HepG2 (cell line): ENCODE results near the gene PBX4. TPM values are rescaled to one million over a fixed set of nuclear protein-coding genes. Genes with fewer than 3 reads are reported as not detected.

Experiments used
- CEBPB ChIP-seq: IDR thresholded peaks from 2 replicates; pipeline ENCODE4 v1.6.1; 2011; ENCODE audit warnings: low read depth, low read length, improper control_type of control experiment, borderline replicate concordance
- GLI4 ChIP-seq: sonication (generic); formaldehyde crosslinking; IDR thresholded peaks from 2 replicates; pipeline ENCODE4 v1.5.1; 2020; ENCODE audit warnings: missing genetic modification reagents, mild to moderate bottlenecking, moderate library complexity, borderline replicate concordance
- JUNB ChIP-seq: sonication (generic); formaldehyde crosslinking; IDR thresholded peaks from 2 replicates; pipeline ENCODE4 v1.8.0; 2022; ENCODE audit warnings: missing genetic modification reagents, mild to moderate bottlenecking, borderline replicate concordance
- MAFF ChIP-seq: IDR thresholded peaks from 2 replicates; pipeline ENCODE4 v1.6.1; 2011; ENCODE audit warnings: low read depth, low read length, improper control_type of control experiment
- MIXL1 ChIP-seq: IDR thresholded peaks from 2 replicates; pipeline ENCODE4 v1.6.1; 2016
- PLRG1 ChIP-seq: fragments of 450-650 bp; conservative IDR thresholded peaks from 2 replicates; pipeline ENCODE4 v1.6.1; 2016
- SIN3B ChIP-seq: fragments of 150-350 bp; IDR thresholded peaks from 2 replicates; pipeline ENCODE4 v1.6.1; 2014; ENCODE audit warnings: low read length
- STAG1 ChIP-seq: sonication (generic); formaldehyde crosslinking; IDR thresholded peaks from 2 replicates; pipeline ENCODE4 v1.4.0; 2020; ENCODE audit warnings: missing genetic modification reagents
- ZBTB8A ChIP-seq: sonication (generic); formaldehyde crosslinking; IDR thresholded peaks from 2 replicates; pipeline ENCODE4 v1.4.0; 2020; ENCODE audit warnings: mild to moderate bottlenecking, low read depth, missing genetic modification reagents, borderline replicate concordance
- ZNF30 ChIP-seq: sonication (generic); formaldehyde crosslinking; IDR thresholded peaks from 2 replicates; pipeline ENCODE4 v1.5.0; 2020; ENCODE audit warnings: mild to moderate bottlenecking, missing genetic modification reagents
- ZNF83 ChIP-seq: sonication (generic); formaldehyde crosslinking; IDR thresholded peaks from 2 replicates; pipeline ENCODE4 v1.4.0; 2020; ENCODE audit warnings: missing genetic modification reagents, mild to moderate bottlenecking, borderline replicate concordance
- polyA plus RNA-seq, 8 experiments: library from polyadenylated mRNA; depleted of rRNA in 3 of 8; stranded (reverse) in 7 of 8; unstranded in 1 of 8; fragments of >200 nt; fragmentation: Illumina TruSeq in 4 of 8; extraction: Trizol in 4 of 8; gene quantifications; 2 replicates each; pipeline versions ENCODE4 v1.2.1 to v1.2.3, GENCODE V29; 2011 to 2016; ENCODE audit warnings: low read depth in 4 of 8, missing spikeins in 1 of 8, mixed read lengths in 1 of 8; ENCODE audit not compliant: insufficient read depth in 1 of 8
- total RNA-seq, 5 experiments: library from RNA; depleted of rRNA; stranded (reverse); fragments of >200 nt; fragmentation: Illumina TruSeq; extraction: Trizol; gene quantifications; 2 replicates each; pipeline ENCODE4 v1.2.3, GENCODE V29; 2016; ENCODE audit warnings: low read depth in 1 of 5
- TF ChIP-seq, protein P1 (sequence below): sonication (generic); formaldehyde crosslinking; conservative IDR thresholded peaks from 2 replicates; pipeline ENCODE4 v1.8.0; 2022; ENCODE audit warnings: low read depth, missing genetic modification reagents
- TF ChIP-seq, protein P2 (sequence below): sonication (generic); formaldehyde crosslinking; IDR thresholded peaks from 2 replicates; pipeline ENCODE4 v1.4.0; 2020; ENCODE audit warnings: missing genetic modification reagents
- TF ChIP-seq, protein P3 (sequence below): sonication (generic); formaldehyde crosslinking; IDR thresholded peaks from 2 replicates; pipeline ENCODE4 v1.4.0; 2020; ENCODE audit warnings: missing genetic modification reagents
- TF ChIP-seq, protein P4 (sequence below): IDR thresholded peaks from 2 replicates; pipeline ENCODE4 v1.6.1; 2016
- TF ChIP-seq, protein P5 (sequence below): sonication (generic); formaldehyde crosslinking; conservative IDR thresholded peaks from 2 replicates; pipeline ENCODE4 v1.4.0; 2020; ENCODE audit warnings: missing genetic modification reagents
- TF ChIP-seq, protein P6 (sequence below): sonication (generic); formaldehyde crosslinking; IDR thresholded peaks from 2 replicates; pipeline ENCODE4 v1.4.0; 2020; ENCODE audit warnings: mild to moderate bottlenecking, missing genetic modification reagents
- TF ChIP-seq, protein P7 (sequence below): sonication (generic); formaldehyde crosslinking; IDR thresholded peaks from 2 replicates; pipeline ENCODE4 v1.4.0; 2020; ENCODE audit warnings: mild to moderate bottlenecking, missing genetic modification reagents

Gene PBX4
- total and polyA plus RNA-seq, 2 of the 13 experiments (the other 11 are each of a cell fraction or from before 2014, with no cell fraction given) = not detected

DNA sequence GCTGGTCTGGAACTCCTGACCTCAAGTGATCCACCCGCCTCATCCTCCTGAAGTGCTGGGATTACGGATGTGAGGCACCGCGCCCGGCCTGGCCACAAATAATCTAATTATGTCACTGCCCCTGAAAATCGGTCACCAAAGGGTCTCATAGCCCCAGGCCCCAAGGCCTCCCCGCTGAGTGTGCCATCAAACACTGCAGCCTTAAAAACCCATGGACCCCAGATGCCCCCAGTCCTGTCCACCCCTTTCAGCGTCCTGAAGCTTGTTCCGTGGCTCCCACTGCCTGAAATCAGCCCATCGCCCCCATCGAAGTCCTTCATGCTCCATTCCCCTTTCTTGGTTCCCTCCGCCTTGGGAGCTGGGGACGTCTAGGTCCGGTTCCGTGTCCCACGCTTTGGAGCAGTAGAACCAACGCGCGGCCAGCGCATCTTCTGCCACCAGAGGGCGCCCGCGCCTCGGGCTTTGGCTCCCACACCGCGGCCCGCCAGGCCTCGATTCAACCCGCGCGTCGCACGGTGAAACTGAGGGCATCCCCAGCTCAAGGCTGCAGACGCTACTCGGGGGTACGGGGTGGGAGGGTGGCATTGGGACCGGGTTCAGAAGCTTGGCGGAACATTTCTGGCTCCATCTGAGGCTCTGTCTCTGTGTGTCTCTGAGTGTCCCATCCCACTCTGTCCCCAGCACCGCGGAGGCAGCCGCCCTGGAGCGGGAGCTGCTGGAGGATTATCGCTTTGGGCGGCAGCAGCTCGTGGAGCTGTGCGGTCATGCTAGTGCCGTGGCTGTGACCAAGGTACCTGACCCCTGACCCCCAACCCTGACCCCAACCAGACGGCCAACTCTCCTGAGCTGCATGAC is 86.3 kb downstream of the PBX4 start (continued):
- TF ChIP-seq, protein P1, sequence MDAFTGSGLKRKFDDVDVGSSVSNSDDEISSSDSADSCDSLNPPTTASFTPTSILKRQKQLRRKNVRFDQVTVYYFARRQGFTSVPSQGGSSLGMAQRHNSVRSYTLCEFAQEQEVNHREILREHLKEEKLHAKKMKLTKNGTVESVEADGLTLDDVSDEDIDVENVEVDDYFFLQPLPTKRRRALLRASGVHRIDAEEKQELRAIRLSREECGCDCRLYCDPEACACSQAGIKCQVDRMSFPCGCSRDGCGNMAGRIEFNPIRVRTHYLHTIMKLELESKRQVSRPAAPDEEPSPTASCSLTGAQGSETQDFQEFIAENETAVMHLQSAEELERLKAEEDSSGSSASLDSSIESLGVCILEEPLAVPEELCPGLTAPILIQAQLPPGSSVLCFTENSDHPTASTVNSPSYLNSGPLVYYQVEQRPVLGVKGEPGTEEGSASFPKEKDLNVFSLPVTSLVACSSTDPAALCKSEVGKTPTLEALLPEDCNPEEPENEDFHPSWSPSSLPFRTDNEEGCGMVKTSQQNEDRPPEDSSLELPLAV (CRISPR knock-in tag) = no peak
- TF ChIP-seq MIXL1 (CRISPR knock-in tag) (no peak), STAG1 (peak; percentile 95), PLRG1 (no peak), ZNF30 (no peak), GLI4 (CRISPR knock-in tag) (0 out of 2 replicates have a peak, but pooled peaks have one; percentile 56), ZBTB8A (CRISPR knock-in tag) (no peak), SIN3B (no peak), CEBPB (no peak), ZNF83 (no peak), JUNB (CRISPR knock-in tag) (no peak), MAFF (no peak)
- TF ChIP-seq, protein P2, sequence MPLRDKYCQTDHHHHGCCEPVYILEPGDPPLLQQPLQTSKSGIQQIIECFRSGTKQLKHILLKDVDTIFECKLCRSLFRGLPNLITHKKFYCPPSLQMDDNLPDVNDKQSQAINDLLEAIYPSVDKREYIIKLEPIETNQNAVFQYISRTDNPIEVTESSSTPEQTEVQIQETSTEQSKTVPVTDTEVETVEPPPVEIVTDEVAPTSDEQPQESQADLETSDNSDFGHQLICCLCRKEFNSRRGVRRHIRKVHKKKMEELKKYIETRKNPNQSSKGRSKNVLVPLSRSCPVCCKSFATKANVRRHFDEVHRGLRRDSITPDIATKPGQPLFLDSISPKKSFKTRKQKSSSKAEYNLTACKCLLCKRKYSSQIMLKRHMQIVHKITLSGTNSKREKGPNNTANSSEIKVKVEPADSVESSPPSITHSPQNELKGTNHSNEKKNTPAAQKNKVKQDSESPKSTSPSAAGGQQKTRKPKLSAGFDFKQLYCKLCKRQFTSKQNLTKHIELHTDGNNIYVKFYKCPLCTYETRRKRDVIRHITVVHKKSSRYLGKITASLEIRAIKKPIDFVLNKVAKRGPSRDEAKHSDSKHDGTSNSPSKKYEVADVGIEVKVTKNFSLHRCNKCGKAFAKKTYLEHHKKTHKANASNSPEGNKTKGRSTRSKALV (CRISPR knock-in tag) = no peak
- TF ChIP-seq, protein P3, sequence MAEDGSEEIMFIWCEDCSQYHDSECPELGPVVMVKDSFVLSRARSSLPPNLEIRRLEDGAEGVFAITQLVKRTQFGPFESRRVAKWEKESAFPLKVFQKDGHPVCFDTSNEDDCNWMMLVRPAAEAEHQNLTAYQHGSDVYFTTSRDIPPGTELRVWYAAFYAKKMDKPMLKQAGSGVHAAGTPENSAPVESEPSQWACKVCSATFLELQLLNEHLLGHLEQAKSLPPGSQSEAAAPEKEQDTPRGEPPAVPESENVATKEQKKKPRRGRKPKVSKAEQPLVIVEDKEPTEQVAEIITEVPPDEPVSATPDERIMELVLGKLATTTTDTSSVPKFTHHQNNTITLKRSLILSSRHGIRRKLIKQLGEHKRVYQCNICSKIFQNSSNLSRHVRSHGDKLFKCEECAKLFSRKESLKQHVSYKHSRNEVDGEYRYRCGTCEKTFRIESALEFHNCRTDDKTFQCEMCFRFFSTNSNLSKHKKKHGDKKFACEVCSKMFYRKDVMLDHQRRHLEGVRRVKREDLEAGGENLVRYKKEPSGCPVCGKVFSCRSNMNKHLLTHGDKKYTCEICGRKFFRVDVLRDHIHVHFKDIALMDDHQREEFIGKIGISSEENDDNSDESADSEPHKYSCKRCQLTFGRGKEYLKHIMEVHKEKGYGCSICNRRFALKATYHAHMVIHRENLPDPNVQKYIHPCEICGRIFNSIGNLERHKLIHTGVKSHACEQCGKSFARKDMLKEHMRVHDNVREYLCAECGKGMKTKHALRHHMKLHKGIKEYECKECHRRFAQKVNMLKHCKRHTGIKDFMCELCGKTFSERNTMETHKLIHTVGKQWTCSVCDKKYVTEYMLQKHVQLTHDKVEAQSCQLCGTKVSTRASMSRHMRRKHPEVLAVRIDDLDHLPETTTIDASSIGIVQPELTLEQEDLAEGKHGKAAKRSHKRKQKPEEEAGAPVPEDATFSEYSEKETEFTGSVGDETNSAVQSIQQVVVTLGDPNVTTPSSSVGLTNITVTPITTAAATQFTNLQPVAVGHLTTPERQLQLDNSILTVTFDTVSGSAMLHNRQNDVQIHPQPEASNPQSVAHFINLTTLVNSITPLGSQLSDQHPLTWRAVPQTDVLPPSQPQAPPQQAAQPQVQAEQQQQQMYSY = no peak
- TF ChIP-seq, protein P4, sequence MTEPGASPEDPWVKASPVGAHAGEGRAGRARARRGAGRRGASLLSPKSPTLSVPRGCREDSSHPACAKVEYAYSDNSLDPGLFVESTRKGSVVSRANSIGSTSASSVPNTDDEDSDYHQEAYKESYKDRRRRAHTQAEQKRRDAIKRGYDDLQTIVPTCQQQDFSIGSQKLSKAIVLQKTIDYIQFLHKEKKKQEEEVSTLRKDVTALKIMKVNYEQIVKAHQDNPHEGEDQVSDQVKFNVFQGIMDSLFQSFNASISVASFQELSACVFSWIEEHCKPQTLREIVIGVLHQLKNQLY (CRISPR knock-in tag) = no peak
- TF ChIP-seq, protein P5, sequence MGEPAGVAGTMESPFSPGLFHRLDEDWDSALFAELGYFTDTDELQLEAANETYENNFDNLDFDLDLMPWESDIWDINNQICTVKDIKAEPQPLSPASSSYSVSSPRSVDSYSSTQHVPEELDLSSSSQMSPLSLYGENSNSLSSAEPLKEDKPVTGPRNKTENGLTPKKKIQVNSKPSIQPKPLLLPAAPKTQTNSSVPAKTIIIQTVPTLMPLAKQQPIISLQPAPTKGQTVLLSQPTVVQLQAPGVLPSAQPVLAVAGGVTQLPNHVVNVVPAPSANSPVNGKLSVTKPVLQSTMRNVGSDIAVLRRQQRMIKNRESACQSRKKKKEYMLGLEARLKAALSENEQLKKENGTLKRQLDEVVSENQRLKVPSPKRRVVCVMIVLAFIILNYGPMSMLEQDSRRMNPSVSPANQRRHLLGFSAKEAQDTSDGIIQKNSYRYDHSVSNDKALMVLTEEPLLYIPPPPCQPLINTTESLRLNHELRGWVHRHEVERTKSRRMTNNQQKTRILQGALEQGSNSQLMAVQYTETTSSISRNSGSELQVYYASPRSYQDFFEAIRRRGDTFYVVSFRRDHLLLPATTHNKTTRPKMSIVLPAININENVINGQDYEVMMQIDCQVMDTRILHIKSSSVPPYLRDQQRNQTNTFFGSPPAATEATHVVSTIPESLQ (CRISPR knock-in tag) = no peak
- TF ChIP-seq, protein P6, sequence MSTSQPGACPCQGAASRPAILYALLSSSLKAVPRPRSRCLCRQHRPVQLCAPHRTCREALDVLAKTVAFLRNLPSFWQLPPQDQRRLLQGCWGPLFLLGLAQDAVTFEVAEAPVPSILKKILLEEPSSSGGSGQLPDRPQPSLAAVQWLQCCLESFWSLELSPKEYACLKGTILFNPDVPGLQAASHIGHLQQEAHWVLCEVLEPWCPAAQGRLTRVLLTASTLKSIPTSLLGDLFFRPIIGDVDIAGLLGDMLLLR (CRISPR knock-in tag) = no peak
- TF ChIP-seq, protein P7, sequence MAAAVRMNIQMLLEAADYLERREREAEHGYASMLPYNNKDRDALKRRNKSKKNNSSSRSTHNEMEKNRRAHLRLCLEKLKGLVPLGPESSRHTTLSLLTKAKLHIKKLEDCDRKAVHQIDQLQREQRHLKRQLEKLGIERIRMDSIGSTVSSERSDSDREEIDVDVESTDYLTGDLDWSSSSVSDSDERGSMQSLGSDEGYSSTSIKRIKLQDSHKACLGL (CRISPR knock-in tag) = 0 out of 2 replicates have a peak, but pooled peaks have one; percentile 20
